Erythroblast (primary cell): ENCODE results near the gene PPARA.
A peak's percentile ranks its signal among the peaks of the same experiment; 100 is the strongest.

Source experiments
- DNase-seq, 2 experiments: peaks; one replicate each; lab custom pipeline; 2025; lab: John Stamatoyannopoulos, UW
- GATA1 ChIP-seq: IDR thresholded peaks from 2 replicates; pipeline ENCODE4 v1.6.1; 2011; ENCODE audit warnings: low read depth, mild to moderate bottlenecking, control low read depth, low read length, moderate library complexity
- POLR2A ChIP-seq: IDR thresholded peaks from 2 replicates; pipeline ENCODE4 v1.6.1; 2011; ENCODE audit warnings: mild to moderate bottlenecking, low read length

The PPARA gene

DNA sequence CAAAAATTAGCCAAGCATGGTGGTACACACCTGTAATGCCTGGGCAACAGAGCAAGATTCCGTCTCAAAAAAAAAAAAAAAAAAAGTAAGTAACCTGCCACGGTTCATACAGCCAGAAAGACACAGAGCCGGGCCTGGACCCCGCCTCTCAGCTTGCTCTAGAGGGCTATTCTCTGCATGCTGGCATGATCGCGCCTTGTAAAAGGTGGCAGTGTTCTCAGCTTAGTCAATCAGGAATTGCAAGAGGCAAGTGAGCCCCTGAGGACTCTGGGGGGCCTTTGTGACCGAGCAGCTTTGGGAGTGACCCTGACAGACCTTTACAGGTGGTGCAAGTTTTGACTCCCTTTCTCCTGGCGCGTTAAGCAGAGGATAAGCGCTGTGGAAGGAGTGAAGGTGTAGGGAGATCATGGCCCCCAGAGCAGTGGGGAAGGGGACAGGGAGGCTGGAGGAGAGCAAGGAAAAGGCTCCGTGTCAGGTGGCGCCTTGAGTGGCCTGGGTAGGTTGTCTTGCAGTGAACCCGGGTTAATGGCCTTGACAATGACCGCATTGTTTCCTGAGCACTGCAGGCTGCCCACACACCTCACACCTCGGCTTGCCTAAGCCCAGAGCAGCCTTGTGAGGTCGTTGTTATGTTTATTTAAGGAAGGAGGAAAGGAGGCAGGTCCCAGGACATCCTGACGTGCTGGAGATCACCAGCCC lies 50.9 kb downstream of the PPARA start:
- no peak for TF ChIP-seq POLR2A
- no peak for TF ChIP-seq GATA1
- no peak for DNase-seq

DNA sequence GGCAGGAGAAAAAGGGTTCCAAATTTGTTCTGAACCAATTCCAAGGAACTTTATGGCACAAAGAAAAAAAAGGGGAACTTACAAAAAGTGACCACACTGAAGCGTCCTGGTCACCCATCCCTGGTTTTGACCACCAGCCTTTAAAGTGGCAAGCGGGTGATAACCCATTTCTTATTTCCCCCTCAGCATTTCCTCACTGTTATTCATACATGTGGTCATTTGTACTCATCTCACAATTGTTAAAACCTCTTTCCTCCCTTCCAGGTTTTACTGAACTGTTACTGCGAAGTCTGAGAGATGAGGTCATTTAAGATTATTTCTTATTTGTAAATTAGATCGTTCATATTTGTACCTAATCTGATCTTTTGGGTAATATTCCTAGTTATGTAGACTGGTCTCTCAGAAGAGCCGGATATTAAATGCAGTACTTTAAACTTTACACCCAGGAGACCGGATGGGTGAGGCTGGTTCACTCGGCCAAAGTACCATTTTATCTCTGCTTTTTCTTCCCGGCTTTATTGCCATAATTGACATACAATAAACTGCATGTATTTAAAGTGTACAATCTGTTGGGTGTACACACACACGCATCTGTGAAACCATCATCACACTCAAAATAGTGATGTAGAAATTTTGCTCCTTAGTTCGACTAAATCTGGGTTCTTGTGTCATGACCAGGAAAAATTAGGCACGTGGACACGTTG lies 52.7 kb downstream of the PPARA start:
- TF ChIP-seq POLR2A (no peak), GATA1 (no peak)
- DNase-seq: no peak

DNA sequence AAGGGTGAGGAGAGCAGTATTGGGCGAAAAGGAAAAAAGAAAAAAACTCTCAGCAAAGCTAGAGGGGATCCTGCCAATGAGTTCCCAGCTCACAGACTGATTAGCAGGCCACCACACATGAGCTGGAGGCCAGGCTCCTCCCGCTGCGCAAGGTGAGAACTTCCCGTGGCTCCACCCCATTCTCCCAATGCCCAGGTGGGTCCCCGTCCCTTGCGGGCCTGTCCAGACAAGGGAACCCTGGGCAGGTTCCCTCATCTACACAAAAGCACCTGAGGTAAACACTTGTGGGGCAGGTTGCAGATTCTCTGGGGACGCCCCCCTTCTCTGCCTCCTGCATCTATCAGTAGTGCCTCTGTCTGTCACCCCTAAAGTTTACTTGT lies 53.3 kb downstream of the PPARA start:
- no peak for DNase-seq
- TF ChIP-seq POLR2A (no peak), GATA1 (no peak)

DNA sequence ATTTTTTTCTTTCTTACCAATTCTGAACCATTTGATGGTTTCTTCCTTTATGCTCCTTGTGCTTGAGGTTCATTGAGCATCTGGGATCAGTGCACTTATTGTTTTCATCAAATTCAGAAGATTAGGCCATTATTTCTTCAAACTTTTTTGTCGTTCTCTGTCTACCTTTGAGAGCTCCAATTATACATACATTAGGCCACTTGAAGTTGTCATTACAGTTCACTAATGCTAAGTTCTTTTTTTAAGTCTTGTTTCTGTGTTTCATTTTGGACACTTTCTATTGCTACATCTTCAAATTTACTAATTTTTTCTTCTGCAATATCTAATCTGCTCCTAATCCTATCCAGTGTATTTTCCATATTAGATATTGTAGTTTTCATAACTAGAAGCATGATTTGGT lies 58.9 kb downstream of the PPARA start:
- TF ChIP-seq POLR2A (no peak), GATA1 (no peak)
- peak; percentile 29 to 38 for DNase-seq

DNA sequence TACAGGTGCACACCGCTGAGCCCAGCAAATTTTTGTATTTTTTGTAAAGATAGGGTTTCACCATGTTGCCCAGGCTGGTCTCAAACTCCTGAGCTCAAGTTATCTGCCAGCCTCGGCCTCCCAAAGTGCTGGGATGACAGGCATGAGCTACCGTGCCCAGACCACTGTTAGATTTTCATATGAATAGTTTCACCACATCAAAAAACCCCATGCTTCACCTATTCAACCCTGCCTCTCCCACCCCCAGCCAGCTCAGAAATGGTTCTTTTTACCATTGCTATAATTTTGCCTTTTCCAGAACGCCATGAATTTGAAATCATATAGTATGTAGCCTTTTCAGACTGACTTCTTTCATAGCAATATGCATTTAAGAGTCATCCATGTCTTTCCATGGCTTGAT lies 61.9 kb downstream of the PPARA start:
- TF ChIP-seq POLR2A (no peak), GATA1 (no peak)

DNA sequence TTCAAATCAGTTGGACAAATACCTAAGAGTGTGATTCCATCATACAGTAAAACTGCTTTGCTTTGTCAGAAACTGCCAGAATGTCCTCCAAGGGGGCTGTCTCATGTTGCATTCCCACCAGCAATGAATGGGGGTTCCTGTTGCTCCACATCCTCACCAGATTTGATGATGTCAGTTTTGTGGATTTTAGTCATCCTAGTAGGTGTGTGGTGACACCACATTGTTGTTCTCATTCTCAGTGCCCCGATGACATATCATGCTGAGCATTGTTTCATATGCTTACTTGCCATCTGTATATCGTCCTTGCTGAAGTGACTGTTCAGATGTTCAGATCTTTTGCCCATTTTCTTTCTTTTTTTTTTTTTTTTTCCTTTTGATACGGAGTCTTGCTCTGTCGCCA lies 62.7 kb downstream of the PPARA start:
- no peak for DNase-seq
- TF ChIP-seq POLR2A: no peak
- no peak for TF ChIP-seq GATA1

More for the DNA sequence above, 61.9 kb downstream of the PPARA start:
- no peak for DNase-seq

DNA sequence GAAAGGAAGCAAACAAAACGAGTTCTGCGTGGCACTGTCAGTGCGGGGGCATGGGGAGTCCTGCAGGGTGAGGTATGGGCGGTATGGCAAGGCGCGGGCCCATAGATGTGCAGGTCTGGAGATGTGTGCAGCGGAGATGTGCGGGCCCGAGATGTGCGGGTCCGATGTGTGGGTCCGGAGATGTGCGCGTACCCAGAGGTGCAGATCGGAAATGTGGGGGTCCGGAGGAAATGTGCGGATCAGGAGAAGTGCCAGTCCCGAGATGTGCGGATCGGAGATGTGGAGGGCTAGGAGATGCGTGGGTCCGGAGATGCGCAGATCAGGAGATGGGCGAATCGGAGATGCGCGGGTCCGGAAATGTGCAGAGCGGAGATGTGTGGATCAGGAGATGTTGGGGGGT lies 63.8 kb downstream of the PPARA start:
- TF ChIP-seq GATA1 (no peak), POLR2A (no peak)
- DNase-seq: no peak

DNA sequence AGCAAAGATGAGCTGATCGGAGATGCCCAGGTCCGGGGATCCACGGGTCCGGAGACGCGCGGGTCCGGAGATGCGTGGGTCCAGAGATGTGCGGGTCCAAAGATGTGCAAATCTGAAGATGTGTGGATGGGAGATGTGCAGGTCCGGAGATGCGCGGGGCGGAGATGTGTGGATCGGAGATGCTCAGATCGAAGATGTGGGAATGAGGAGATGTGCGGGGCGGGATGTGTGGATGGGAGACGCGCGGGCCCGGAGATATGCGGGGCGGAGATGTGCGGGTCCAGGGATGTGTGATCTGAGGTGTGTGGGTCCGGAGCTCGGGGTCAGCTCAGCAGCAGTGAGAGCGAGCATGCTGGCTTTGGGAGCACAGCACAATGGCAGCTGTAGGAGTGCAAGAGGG lies 64.3 kb downstream of the PPARA start:
- no peak for TF ChIP-seq GATA1
- TF ChIP-seq POLR2A: no peak

DNA sequence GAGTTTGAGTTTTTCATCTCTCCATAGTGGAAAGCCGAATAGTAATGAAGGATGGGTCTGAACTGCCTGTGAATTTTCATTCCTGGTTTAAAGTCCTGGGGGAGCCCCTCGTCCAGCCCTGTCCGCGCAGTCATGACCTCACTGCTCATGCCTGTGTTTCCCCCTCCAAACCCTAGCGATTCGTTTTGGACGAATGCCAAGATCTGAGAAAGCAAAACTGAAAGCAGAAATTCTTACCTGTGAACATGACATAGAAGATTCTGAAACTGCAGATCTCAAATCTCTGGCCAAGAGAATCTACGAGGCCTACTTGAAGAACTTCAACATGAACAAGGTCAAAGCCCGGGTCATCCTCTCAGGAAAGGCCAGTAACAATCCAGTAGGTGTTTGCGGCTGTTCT lies 69.3 kb downstream of the PPARA start:
- peak; percentile 21 to 41 for DNase-seq
- no peak for TF ChIP-seq GATA1
- TF ChIP-seq POLR2A: no peak

More for the DNA sequence above, 64.3 kb downstream of the PPARA start:
- no peak for DNase-seq

DNA sequence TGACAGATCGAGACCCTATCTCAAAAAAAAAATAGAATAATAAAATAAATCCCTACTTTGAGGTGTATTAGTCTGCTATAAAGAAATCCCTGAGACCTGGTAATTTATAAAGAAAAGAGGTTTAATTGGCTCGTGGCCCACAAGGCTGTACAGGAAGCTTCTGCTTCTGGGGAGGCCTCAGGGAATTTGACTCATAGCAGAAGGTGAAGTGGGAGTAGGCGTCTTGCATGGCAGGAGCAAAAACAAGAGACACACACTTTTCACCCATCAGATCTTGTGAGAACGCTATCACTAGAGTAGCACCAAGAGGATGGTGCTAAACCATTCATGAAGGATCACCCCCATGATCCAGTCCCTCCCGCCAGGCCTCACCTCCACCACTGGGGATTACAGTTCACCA lies 70.6 kb downstream of the PPARA start:
- no peak for DNase-seq
- TF ChIP-seq GATA1 (no peak), POLR2A (no peak)

DNA sequence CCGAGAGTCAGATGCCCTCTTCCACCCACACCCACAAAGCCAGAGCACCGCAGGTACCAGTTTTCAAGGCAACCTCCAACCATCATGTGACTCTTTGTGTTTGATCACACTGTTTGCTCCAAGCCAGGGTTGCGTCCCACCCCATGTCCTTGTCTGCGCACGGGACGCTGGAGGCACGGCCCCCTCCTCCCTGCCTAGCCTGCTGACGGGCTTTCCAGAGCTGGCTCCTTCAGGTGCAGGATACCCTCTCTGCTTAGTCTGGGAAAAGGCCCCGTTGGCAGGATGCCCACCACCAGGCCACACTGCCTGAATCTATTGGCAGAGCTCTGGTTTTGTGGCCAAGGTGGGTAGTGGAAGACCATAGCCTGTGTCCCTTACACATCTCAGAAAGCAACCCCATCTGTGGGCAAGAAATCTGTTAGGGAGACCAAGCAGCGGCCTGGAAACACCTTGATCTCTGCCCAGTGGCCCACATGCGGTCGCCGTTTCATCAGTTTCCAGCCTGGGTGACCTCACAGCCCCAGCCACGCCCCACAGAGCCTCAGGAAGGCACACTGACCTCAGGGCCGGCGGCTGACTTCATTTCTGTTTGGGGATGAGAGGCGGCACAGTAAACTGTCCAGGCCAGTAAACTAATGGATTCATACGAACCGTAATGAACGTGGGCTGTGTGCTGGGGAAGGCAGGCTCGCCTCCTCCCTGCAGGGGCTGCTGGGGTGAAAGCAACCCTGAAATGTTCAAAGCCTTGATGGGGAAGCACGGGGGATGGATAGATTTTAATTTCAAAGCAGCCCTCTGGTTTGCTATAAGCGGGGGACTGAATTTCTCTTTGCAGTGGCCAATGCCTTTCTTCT lies 73.9 kb downstream of the PPARA start:
- TF ChIP-seq POLR2A (no peak), GATA1 (no peak)
- DNase-seq: no peak

DNA sequence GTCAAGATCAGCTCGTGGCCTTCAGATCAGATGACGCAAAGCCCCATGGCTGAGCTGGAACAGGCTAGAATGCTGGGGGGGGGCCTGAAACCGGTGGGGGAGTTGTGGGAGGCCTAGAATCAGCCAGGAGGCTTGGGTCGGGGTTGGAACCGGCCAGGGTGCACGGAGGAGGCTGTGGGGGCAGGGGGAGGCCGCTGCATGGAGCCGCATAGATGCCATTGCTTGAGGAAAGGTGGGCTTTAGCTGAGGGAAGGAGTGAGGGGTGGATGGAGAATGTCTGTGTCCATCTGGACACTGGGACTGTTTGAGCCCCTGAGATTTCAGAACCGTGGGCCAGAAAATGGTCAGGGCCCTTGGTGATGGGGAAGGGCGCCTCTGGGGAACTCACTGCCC lies 74.6 kb downstream of the PPARA start:
- TF ChIP-seq POLR2A (no peak), GATA1 (no peak)
- DNase-seq: no peak

DNA sequence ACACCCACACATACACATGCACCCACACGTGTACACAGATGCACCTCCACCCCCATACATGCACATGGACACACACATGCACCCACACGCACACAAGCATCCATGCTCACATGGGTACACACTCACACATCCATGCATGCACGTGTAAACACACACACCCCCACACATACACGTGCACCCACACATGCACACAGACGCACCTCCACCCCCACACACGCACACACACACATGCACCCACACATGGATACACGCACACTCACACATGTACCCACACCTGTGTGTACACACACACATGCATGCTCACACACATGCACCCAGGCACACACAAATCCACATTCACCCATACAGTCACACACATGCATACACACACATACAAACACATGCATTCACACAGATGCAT lies 75.3 kb downstream of the PPARA start:
- DNase-seq: no peak
- no peak for TF ChIP-seq POLR2A

DNA sequence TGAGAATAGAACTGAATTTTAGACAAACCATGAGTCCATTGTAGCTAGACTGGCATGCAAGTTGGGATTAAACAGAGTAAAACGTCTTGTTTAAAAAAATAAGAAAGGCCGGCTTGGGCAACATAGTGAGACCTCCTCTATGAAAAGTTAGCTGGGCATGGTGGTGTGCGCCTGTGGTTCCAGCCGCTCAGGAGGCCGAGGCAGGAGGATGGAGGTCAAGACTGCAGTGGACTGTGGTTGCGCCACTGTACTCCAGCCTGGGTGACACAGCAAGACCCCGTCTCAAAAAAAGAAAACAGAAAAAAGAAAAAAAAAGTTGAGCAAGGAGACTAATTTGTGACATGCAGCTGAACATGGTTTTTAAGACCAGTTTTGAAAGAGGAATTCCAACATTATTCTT lies 76.3 kb downstream of the PPARA start:
- no peak for TF ChIP-seq POLR2A
- TF ChIP-seq GATA1: no peak
- DNase-seq: no peak

DNA sequence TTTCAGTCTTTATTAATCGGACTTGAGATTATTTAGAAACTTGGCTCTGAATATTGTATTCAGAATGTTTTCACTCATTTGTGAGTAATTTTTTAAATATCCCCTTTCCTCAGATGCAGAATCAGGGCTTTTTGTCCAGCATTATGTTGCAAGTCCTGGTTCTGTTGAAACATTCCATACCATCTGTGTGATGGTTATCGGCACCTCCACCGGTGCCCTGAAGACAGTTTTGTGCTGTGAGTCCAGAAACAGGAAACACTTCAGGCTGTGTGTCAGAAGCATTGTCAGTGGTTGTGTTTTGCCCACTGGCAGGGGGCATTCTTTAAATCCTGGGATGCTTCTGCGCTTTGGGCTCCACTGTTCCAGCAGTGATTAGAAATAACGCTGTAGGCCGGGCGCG lies 79.4 kb downstream of the PPARA start:
- TF ChIP-seq GATA1: no peak
- TF ChIP-seq POLR2A: no peak
- DNase-seq: no peak
